Upper lobe of left lung (tissue), 4 donors: Measurements from ENCODE around the gene SDK2.

Source experiments
- EP300 ChIP-seq, 4 donors: sonication (generic); formaldehyde crosslinking; IDR thresholded peaks; one replicate each; pipeline ENCODE4 v1.5.1; 2017; ENCODE audit warnings: antibody characterized with exemption in 4 of 4, control low read depth in 2 of 4
- TF ChIP-seq, protein P1 (sequence below), 6 experiments: fragments of 450-650 bp in 4 of 6; fragments of 200-600 bp in 2 of 6; sonication (generic) in 2 of 6; IDR thresholded peaks; one replicate each; pipeline ENCODE4 v1.5.1; 2016 to 2019; ENCODE audit warnings: antibody characterized with exemption in 6 of 6

DNA sequence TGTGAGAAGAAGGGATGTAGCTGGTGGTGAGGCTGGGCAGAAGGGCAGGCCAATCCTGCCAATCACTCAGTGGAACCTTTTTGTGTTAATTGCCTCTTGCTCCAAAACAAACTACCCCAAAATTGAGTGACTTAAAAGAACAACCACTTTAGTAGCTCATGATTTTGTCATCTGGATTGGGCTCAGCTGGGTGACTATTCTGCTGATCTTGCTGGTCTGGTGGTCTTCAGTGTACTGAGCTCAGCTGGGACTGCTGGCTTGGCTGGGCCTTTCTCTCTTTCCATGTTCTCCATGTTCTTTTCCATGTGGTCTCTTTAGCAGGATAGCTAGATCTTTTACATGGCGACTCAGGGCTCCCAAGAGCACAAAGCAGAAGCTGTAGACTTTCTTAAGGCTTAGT, 37.7 kb upstream of the SDK2 start:
- TF ChIP-seq, protein P1, sequence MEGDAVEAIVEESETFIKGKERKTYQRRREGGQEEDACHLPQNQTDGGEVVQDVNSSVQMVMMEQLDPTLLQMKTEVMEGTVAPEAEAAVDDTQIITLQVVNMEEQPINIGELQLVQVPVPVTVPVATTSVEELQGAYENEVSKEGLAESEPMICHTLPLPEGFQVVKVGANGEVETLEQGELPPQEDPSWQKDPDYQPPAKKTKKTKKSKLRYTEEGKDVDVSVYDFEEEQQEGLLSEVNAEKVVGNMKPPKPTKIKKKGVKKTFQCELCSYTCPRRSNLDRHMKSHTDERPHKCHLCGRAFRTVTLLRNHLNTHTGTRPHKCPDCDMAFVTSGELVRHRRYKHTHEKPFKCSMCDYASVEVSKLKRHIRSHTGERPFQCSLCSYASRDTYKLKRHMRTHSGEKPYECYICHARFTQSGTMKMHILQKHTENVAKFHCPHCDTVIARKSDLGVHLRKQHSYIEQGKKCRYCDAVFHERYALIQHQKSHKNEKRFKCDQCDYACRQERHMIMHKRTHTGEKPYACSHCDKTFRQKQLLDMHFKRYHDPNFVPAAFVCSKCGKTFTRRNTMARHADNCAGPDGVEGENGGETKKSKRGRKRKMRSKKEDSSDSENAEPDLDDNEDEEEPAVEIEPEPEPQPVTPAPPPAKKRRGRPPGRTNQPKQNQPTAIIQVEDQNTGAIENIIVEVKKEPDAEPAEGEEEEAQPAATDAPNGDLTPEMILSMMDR (IDR thresholded peaks at IDR 0.05): no peak
- TF ChIP-seq EP300 (IDR thresholded peaks at IDR 0.05): no peak
